ENCODE results near the gene ENDOD1.
"Not testable (repeated sequence)": the region's sequence is repeated elsewhere in the genome, so short reads cannot be mapped to it uniquely, and the experiment has no call there.

ENDOD1 gene

DNA sequence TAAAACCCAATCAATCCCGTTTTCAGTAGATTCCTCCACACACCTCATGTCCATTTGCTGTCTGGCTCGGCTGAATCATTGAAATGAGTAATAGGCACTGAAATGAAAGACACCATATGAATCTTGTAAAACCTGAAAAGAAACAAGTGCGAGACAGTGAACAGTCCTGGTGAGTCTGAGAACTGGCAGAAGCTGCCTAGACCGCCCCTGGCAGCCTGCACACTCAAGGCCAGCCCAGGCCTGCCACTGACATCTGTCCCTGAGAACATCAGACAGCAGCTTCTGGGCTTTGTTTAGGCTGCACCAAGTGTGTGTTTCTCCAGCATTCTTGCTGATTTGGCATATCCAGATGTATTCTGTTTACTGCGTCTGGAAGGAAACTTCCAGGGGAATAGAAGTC is 44.8 kb downstream of the ENDOD1 start:
- in situ Hi-C loops (cut with MboI; ENCODE audit: low pct_unique_long_range_greater_than_20kb, low sequenced_read_pairs, unreplicated experiment): loop anchor here (10.0 to 25.0 kb wide), 2 partner anchors 60 to 522 kb away; no protein-coding TSS in a partner anchor
- TF ChIP-seq, protein P1, sequence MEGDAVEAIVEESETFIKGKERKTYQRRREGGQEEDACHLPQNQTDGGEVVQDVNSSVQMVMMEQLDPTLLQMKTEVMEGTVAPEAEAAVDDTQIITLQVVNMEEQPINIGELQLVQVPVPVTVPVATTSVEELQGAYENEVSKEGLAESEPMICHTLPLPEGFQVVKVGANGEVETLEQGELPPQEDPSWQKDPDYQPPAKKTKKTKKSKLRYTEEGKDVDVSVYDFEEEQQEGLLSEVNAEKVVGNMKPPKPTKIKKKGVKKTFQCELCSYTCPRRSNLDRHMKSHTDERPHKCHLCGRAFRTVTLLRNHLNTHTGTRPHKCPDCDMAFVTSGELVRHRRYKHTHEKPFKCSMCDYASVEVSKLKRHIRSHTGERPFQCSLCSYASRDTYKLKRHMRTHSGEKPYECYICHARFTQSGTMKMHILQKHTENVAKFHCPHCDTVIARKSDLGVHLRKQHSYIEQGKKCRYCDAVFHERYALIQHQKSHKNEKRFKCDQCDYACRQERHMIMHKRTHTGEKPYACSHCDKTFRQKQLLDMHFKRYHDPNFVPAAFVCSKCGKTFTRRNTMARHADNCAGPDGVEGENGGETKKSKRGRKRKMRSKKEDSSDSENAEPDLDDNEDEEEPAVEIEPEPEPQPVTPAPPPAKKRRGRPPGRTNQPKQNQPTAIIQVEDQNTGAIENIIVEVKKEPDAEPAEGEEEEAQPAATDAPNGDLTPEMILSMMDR (IDR thresholded peaks at IDR 0.05; ENCODE audit: extremely low read depth, insufficient read depth, missing control alignments): no peak
- DNase-seq (ENCODE audit: low spot score): no peak

DNA sequence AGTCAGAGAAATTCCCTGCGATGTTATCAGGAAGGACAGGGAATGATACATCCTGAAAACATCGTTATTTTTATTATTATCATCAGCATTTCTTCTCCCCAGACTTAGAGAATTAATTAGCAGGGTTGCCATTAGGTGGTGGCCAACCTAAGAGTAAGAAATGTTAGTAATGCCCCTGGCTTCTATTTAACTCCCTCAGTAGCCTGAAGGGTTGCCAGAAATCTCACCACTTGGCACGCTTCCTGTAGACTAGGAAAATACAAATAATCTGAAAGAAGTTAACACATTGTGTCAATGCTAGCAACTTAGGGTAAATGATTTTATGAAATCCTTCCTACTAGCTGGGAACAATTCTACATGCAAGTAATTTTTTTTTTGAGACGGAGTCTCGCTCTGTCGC is 45.5 kb downstream of the ENDOD1 start:
- DNase-seq (ENCODE audit: low spot score): no peak
- TF ChIP-seq, protein P1 (IDR thresholded peaks at IDR 0.05; ENCODE audit: extremely low read depth, insufficient read depth, missing control alignments): no peak
- in situ Hi-C loops (cut with MboI; ENCODE audit: low pct_unique_long_range_greater_than_20kb, low sequenced_read_pairs, unreplicated experiment): loop anchor here (10.0 to 25.0 kb wide), 2 partner anchors 60 to 523 kb away; no protein-coding TSS in a partner anchor

DNA sequence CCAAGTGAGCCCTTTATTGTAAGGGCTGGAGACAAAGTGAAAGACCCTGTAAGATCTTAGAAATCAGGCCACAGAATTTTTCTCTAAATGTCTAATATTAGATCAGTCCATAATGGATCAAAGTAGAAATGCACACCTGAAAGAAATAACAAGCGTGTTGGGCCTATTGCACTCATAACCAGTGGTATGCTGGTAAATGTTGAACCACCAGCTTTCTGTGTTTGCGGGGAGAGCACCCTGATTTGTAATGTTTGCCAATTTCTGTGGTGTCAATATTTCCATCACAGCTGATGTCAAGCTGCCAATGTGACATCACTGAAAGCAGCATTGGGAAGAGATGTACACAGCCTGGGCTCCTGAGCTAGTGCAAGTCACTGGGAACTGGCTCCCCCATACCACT is 46.2 kb downstream of the ENDOD1 start:
- no peak for DNase-seq (ENCODE audit: low spot score)
- TF ChIP-seq, protein P1 (IDR thresholded peaks at IDR 0.05; ENCODE audit: extremely low read depth, insufficient read depth, missing control alignments): no peak
- in situ Hi-C loops (cut with MboI; ENCODE audit: low pct_unique_long_range_greater_than_20kb, low sequenced_read_pairs, unreplicated experiment): loop anchor here (10.0 to 25.0 kb wide), 2 partner anchors 61 to 524 kb away; no protein-coding TSS in a partner anchor

DNA sequence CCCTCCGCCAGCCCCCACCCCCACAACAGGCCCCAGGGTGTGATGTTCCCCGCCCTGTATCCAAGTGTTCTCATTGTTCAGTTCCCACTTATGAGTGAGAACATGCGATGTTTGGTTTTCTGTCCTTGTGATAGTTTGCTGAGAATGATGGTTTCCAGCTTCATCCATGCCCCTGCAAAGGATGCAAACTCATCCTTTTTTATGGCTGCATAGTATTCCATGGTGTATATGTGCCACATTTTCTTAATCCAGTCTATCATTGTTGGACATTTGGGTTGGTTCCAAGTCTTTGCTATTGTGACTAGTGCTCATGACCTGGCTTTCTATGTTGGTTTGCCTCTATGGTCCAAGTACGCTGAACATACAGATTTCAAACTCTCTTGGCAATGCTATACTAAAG is 47.1 kb downstream of the ENDOD1 start:
- DNase-seq (ENCODE audit: low spot score): not testable (repeated sequence)

DNA sequence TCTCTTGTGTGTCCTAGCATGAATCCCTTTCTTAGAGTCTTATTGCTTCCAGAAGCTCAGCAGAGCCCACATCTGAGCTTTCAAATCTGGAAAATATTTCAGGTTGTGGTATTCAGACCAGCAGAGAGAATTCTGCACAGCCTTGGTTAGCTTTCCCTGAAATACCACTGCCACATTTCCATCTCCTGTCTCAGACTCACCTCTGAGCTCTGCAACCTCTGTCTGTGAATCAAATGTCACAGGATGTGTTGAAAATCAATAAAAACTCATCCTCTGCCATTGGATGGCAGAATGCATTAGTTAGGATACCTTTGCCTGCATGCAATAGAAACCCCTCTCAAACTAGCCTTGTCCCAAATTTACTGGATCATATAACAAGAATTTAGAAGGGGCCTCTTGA is 47.7 kb downstream of the ENDOD1 start:
- in situ Hi-C loops (cut with MboI; ENCODE audit: low pct_unique_long_range_greater_than_20kb, low sequenced_read_pairs, unreplicated experiment): loop anchor here (10.0 to 25.0 kb wide), 2 partner anchors 62 to 525 kb away; no protein-coding TSS in a partner anchor
- TF ChIP-seq, protein P1 (IDR thresholded peaks at IDR 0.05; ENCODE audit: extremely low read depth, insufficient read depth, missing control alignments): no peak
- no peak for DNase-seq (ENCODE audit: low spot score)

More for the DNA sequence above, 47.1 kb downstream of the ENDOD1 start:
- in situ Hi-C loops (cut with MboI; ENCODE audit: low pct_unique_long_range_greater_than_20kb, low sequenced_read_pairs, unreplicated experiment): loop anchor here (10.0 to 25.0 kb wide), 2 partner anchors 62 to 524 kb away; no protein-coding TSS in a partner anchor

DNA sequence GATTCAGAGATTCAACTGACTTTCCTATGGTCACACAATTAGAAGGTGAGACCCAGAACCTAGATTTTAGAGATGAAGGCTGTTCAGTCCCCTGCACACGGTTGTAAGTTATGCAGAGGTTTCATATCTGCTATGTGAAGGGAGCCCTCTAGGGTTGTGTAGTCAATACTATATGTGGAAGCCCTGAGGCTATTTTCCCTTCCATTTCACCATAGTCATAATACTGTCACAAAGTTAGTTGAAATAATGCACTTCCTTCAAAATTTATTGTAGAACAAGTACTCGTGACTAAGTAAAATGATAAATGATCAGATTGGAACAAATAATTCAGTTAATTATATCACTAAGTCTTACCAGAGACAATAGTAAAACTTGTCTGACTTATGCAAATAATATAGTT is 48.8 kb downstream of the ENDOD1 start:
- TF ChIP-seq, protein P1 (IDR thresholded peaks at IDR 0.05; ENCODE audit: extremely low read depth, insufficient read depth, missing control alignments): peak; percentile 60
- in situ Hi-C loops (cut with MboI; ENCODE audit: low pct_unique_long_range_greater_than_20kb, low sequenced_read_pairs, unreplicated experiment): loop anchor here (10.0 to 25.0 kb wide), 2 partner anchors 64 to 526 kb away; no protein-coding TSS in a partner anchor
- DNase-seq (ENCODE audit: low spot score): peak; percentile 37

DNA sequence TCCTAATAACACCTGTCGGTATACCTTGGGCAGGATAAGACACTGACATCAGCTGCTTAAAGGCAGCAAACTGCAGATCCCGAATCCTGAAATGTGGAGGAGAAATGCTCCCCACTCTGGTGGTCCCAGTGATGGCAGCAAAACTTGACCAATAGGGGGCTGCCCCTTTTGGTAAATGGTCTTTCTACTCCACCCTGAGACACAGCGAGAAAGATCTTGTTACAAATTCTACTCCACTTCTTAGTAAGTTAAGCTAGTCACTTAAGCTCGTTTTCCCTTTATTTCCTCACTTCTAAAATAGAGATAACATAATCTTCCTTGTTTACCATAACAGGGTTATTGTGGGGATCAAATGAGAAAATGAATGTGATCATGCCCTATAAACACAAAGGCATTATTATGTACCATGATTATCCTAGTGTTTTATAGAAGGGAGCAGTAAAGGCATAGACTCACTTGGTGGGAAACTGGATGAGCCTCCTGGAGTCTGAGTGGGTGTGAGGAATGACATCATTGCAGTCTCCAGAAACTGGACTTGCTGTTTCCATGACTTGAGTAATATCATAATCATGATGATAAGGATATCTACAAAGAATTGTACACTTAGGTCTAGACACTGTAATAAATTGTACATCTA is 50.9 kb downstream of the ENDOD1 start:
- in situ Hi-C loops (cut with MboI; ENCODE audit: low pct_unique_long_range_greater_than_20kb, low sequenced_read_pairs, unreplicated experiment): loop anchor here (25.0 kb wide), 1 partner anchor 528 kb away; no protein-coding TSS in a partner anchor
- no peak for DNase-seq (ENCODE audit: low spot score)
- TF ChIP-seq, protein P1 (IDR thresholded peaks at IDR 0.05; ENCODE audit: extremely low read depth, insufficient read depth, missing control alignments): no peak
